HCT116 (cell line): ENCODE data around the gene MAST4. TPM values are rescaled to one million over a fixed set of nuclear protein-coding genes. Genes with fewer than 3 reads are reported as not detected.

Experiments used
- ATAC-seq: fragments of 200-7000 bp; cut with Tn5 transposase; 2 replicates; pipeline ENCODE4 v1.9.1; 2020; ENCODE audit warnings: mild to moderate bottlenecking, moderate library complexity
- BruUV-seq: library from RNA; stranded (reverse); fragments of 400-500 nt; replicated peaks from 2 replicates; lab custom pipeline; 2021; lab: Mats Ljungman, UMichigan
- CTCF ChIA-PET: fragments of 300-600 bp; sonication (Branson Sonifier 250); formaldehyde crosslinking; loops from one replicate; lab custom pipeline; 2021; ENCODE audit warnings: antibody characterized with exemption; lab: Charles Lee
- POLR2A ChIA-PET: fragments of 300-600, 350-600 bp; sonication (Branson Sonifier 250); formaldehyde crosslinking; loops from one replicate; lab custom pipeline; 2021; ENCODE audit warnings: antibody characterized with exemption; lab: Charles Lee
- RAD21 ChIA-PET, 2 experiments: fragments of 300-600 bp; sonication (Branson Sonifier 250); formaldehyde crosslinking; loops; one replicate each; lab custom pipeline; 2023; ENCODE audit warnings: low total read pairs in 2 of 2; ENCODE audit not compliant: uncharacterized antibody in 2 of 2, unreplicated experiment in 2 of 2, low non-redundant PET in 1 of 2; lab: Charles Lee
- DNase-seq: peaks from one replicate; pipeline ENCODE4 v3.0.0-alpha.2; 2010; ENCODE audit warnings: low read depth, low spot score
- H2AFZ ChIP-seq: fragments of 200-600 bp; shearing (Covaris generic), sonication (generic); 2 replicates; pipeline ENCODE4 v1.6.1; 2017; ENCODE audit warnings: low read depth, mixed run types, mixed read lengths, antibody characterized with exemption, low read length; ENCODE audit not compliant: poor library complexity, severe bottlenecking
- H3K27ac ChIP-seq: 2 replicates; pipeline ENCODE4 v1.5.1; 2012; ENCODE audit warnings: low read depth, low read length
- H3K27me3 ChIP-seq: fragments of 200-600 bp; sonication (generic); 2 replicates; pipeline ENCODE4 v1.6.1; 2016; ENCODE audit warnings: mixed run types, low read length, mixed read lengths; ENCODE audit not compliant: insufficient read depth
- H3K36me3 ChIP-seq, 2 experiments: fragments of 200-500 bp in 1 of 2; fragments of 200-600 bp in 1 of 2; sonication (Bioruptor generic) in 1 of 2; sonication (generic) in 1 of 2; 2 replicates each; pipeline versions ENCODE4 v1.5.1 to v1.6.1; 2014 to 2016; ENCODE audit warnings: low read length in 2 of 2, inconsistent platforms in 1 of 2, mixed read lengths in 1 of 2, mixed run types in 1 of 2; ENCODE audit not compliant: insufficient read depth in 2 of 2, control insufficient read depth in 1 of 2
- H3K4me1 ChIP-seq, 2 experiments: fragments of 200-600 bp in 1 of 2; sonication (generic) in 1 of 2; 2 replicates each; pipeline versions ENCODE4 v1.5.1 to v1.6.1; 2012 to 2017; ENCODE audit warnings: low read length in 2 of 2, inconsistent platforms in 1 of 2, mild to moderate bottlenecking in 1 of 2, mixed read lengths in 1 of 2, mixed run types in 1 of 2, moderate library complexity in 1 of 2; ENCODE audit not compliant: insufficient read depth in 2 of 2, control insufficient read depth in 1 of 2
- H3K4me2 ChIP-seq: fragments of 200-600 bp; sonication (generic); 2 replicates; pipeline ENCODE4 v1.6.1; 2017; ENCODE audit warnings: mixed run types, low read length, mixed read lengths
- H3K4me3 ChIP-seq, 2 experiments: fragments of 200-600 bp in 1 of 2; sonication (generic) in 1 of 2; replicated peaks in 1 of 2; 2 replicates each; pipeline ENCODE4 v1.5.1; 2011 to 2016; ENCODE audit warnings: low read length in 2 of 2, control low read depth in 1 of 2, low read depth in 1 of 2, mild to moderate bottlenecking in 1 of 2, mixed read lengths in 1 of 2, mixed run types in 1 of 2
- H3K79me2 ChIP-seq: fragments of 200-600 bp; sonication (generic); 2 replicates; pipeline ENCODE4 v1.6.1; 2017; ENCODE audit warnings: mild to moderate bottlenecking, mixed run types, low read length, moderate library complexity, mixed read lengths; ENCODE audit not compliant: insufficient read depth
- H3K9ac ChIP-seq: fragments of 200-600 bp; sonication (generic); 2 replicates; pipeline ENCODE4 v1.6.1; 2016; ENCODE audit warnings: low read length, mixed read lengths
- H3K9me2 ChIP-seq: fragments of 200-600 bp; sonication (generic), shearing (Covaris generic); 2 replicates; pipeline ENCODE4 v1.6.1; 2017; ENCODE audit warnings: mixed run types, mild to moderate bottlenecking, moderate library complexity; ENCODE audit not compliant: insufficient read depth
- H3K9me3 ChIP-seq, 2 experiments: fragments of 200-500 bp in 1 of 2; fragments of 200-600 bp in 1 of 2; sonication (Bioruptor generic) in 1 of 2; sonication (generic) in 1 of 2; 2 replicates each; pipeline ENCODE4 v1.6.1; 2014 to 2017; ENCODE audit warnings: low read length in 2 of 2, mixed read lengths in 2 of 2, inconsistent platforms in 1 of 2, low read depth in 1 of 2, mild to moderate bottlenecking in 1 of 2, mixed run types in 1 of 2, moderate library complexity in 1 of 2; ENCODE audit not compliant: control insufficient read depth in 1 of 2, insufficient read depth in 1 of 2
- H4K20me1 ChIP-seq: fragments of 200-600 bp; sonication (generic), shearing (Covaris generic); 2 replicates; pipeline ENCODE4 v1.6.1; 2017; ENCODE audit warnings: mixed run types, mild to moderate bottlenecking, moderate library complexity; ENCODE audit not compliant: insufficient read depth
- CBX3 ChIP-seq: IDR thresholded peaks from 2 replicates; pipeline ENCODE4 v1.6.1; 2012; ENCODE audit warnings: low read depth
- CEBPB ChIP-seq: IDR thresholded peaks from 2 replicates; pipeline ENCODE4 v1.6.1; 2012; ENCODE audit warnings: low read depth
- CTCF ChIP-seq, 3 experiments: fragments of 200-600 bp in 1 of 3; sonication (generic) in 1 of 3; IDR thresholded peaks in 2 of 3; conservative IDR thresholded peaks in 1 of 3; 2 replicates each; pipeline ENCODE4 v1.5.1; 2012 to 2017; ENCODE audit warnings: low read depth in 2 of 3, low read length in 2 of 3, antibody characterized with exemption in 1 of 3, borderline replicate concordance in 1 of 3, control low read depth in 1 of 3, mild to moderate bottlenecking in 1 of 3, mixed read lengths in 1 of 3, mixed run types in 1 of 3, moderate library complexity in 1 of 3; ENCODE audit not compliant: insufficient read depth in 1 of 3
- EGR1 ChIP-seq: IDR thresholded peaks from 2 replicates; pipeline ENCODE4 v1.6.1; 2012; ENCODE audit warnings: low read depth
- ELF1 ChIP-seq: IDR thresholded peaks from 2 replicates; pipeline ENCODE4 v1.6.1; 2012; ENCODE audit warnings: low read depth, borderline replicate concordance
- EZH2 ChIP-seq: fragments of 200-600 bp; sonication (generic); IDR thresholded peaks from 2 replicates; pipeline ENCODE4 v1.6.1; 2017; ENCODE audit warnings: antibody characterized with exemption, mixed run types
- EZH2phosphoT487 ChIP-seq: fragments of 200-600 bp; IDR thresholded peaks from 2 replicates; pipeline ENCODE4 v1.6.1; 2018; ENCODE audit warnings: antibody characterized with exemption, borderline replicate concordance
- FOSL1 ChIP-seq: IDR thresholded peaks from 2 replicates; pipeline ENCODE4 v1.6.1; 2012; ENCODE audit warnings: low read depth
- JUND ChIP-seq: IDR thresholded peaks from 2 replicates; pipeline ENCODE4 v1.6.1; 2012
- MAX ChIP-seq: IDR thresholded peaks from 2 replicates; pipeline ENCODE4 v1.6.1; 2012
- POLR2A ChIP-seq: IDR thresholded peaks from 2 replicates; pipeline ENCODE4 v1.7.0; 2011; ENCODE audit warnings: borderline replicate concordance; ENCODE audit not compliant: insufficient read depth, insufficient read length; ENCODE audit errors: extremely low read depth
- POLR2AphosphoS5 ChIP-seq: IDR thresholded peaks from 2 replicates; pipeline ENCODE4 v1.6.1; 2011; ENCODE audit warnings: mild to moderate bottlenecking, low read depth, low read length, moderate library complexity
- RAD21 ChIP-seq: IDR thresholded peaks from 2 replicates; pipeline ENCODE4 v1.6.1; 2012; ENCODE audit warnings: low read depth, mild to moderate bottlenecking
- SP1 ChIP-seq: IDR thresholded peaks from 2 replicates; pipeline ENCODE4 v1.6.1; 2012; ENCODE audit warnings: low read depth
- ZBTB33 ChIP-seq: IDR thresholded peaks from 2 replicates; pipeline ENCODE4 v1.6.1; 2011; ENCODE audit warnings: mild to moderate bottlenecking, low read length, moderate library complexity; ENCODE audit not compliant: insufficient replicate concordance; ENCODE audit errors: extremely low read depth
- ZFX ChIP-seq: fragments of 450-650 bp; IDR thresholded peaks from 2 replicates; pipeline ENCODE4 v1.6.1; 2017
- intact Hi-C: fragments of 100-400 bp; cut with micrococcal nuclease; formaldehyde crosslinking; loops from 2 replicates; pipeline ENCODE4 v1.10.0; 2022
- total RNA-seq: library from RNA; stranded (reverse); gene quantifications from one replicate; pipeline ENCODE4 v1.2.1, GENCODE V29; 2021; ENCODE audit not compliant: unreplicated experiment

The MAST4 gene
- total RNA-seq, 1 experiment from 2014 or later = 1.1 TPM

- ATAC-seq (no peak), DNase-seq (no peak)
- Histone ChIP-seq H3K4me2 (no peak overlapping the region), H3K9me2 (no peaks in the 10 kb centered on the region), H3K27me3 (peaks cover 34% of the 10 kb centered on the region), H3K36me3 (no peaks in the 10 kb centered on the region), H4K20me1 (no peaks in the 10 kb centered on the region), H3K79me2 (no peaks in the 10 kb centered on the region), H3K9ac (no peak overlapping the region), H3K4me1 (no peaks in the 10 kb centered on the region), H3K27ac (no peak overlapping the region), H3K4me3 (no peak overlapping the region), H2AFZ (no peak overlapping the region), H3K9me3 (no peaks in the 10 kb centered on the region)
- POLR2A ChIA-PET = no interaction called here
- RAD21 ChIA-PET = no interaction called here
- no TSS peak for BruUV-seq
- TF ChIP-seq EZH2phosphoT487 = no peak
- TF ChIP-seq POLR2A = no peak
- no peak for TF ChIP-seq FOSL1
- TF ChIP-seq CEBPB = no peak
- TF ChIP-seq ELF1 = no peak
- TF ChIP-seq EGR1 = no peak
- TF ChIP-seq JUND = no peak
- no peak for TF ChIP-seq SP1
- no peak for TF ChIP-seq CTCF (IDR thresholded peaks at IDR 0.05 in 2 of 3, conservative IDR thresholded peaks at IDR 0.05 in 1 of 3; ENCODE audit: borderline replicate concordance in 1 of 3, insufficient read depth in 1 of 3, low read depth in 2 of 3, low read length in 2 of 3)
- no peak for TF ChIP-seq CBX3
- no peak for TF ChIP-seq ZFX
- TF ChIP-seq RAD21 = no peak
- intact Hi-C loops = no loop called here
- CTCF ChIA-PET = no interaction called here
These were observed 379.9 kb downstream of the MAST4 start for GRCh38 chr5:66976108-66976507.

- Histone ChIP-seq H3K9me2 (no peaks in the 10 kb centered on the region), H3K4me3 (no peak overlapping the region), H3K36me3 (no peaks in the 10 kb centered on the region), H3K79me2 (no peaks in the 10 kb centered on the region), H3K4me1 (no peaks in the 10 kb centered on the region), H3K27me3 (peaks cover 65% of the 10 kb centered on the region), H2AFZ (no peak overlapping the region), H3K9ac (no peak overlapping the region), H3K4me2 (no peak overlapping the region), H3K9me3 (no peaks in the 10 kb centered on the region), H4K20me1 (no peaks in the 10 kb centered on the region), H3K27ac (no peak overlapping the region)
- ATAC-seq (no peak), DNase-seq (no peak)
- RAD21 ChIA-PET = no interaction called here
- CTCF ChIA-PET = no interaction called here
- intact Hi-C loops = no loop called here
- no TSS peak for BruUV-seq
- POLR2A ChIA-PET = no interaction called here
- no peak for TF ChIP-seq ZBTB33
- TF ChIP-seq CBX3 = no peak
- no peak for TF ChIP-seq ELF1
- no peak for TF ChIP-seq CTCF (IDR thresholded peaks at IDR 0.05 in 2 of 3, conservative IDR thresholded peaks at IDR 0.05 in 1 of 3; ENCODE audit: borderline replicate concordance in 1 of 3, insufficient read depth in 1 of 3, low read depth in 2 of 3, low read length in 2 of 3)
- no peak for TF ChIP-seq POLR2A
- no peak for TF ChIP-seq JUND
- no peak for TF ChIP-seq MAX
- no peak for TF ChIP-seq EZH2
- no peak for TF ChIP-seq POLR2AphosphoS5
- TF ChIP-seq ZFX = no peak
These were observed 383.5 kb downstream of the MAST4 start for GRCh38 chr5:66979738-66980137.
